A549 treated with AZD2906 at 1 μM for 4 hours (cell line): ENCODE data around the gene SPOCK1. TPM values are rescaled to one million over a fixed set of nuclear protein-coding genes. Genes with fewer than 3 reads are reported as not detected.

Experiments
- total RNA-seq: library from RNA; stranded (reverse); fragments of 200-300 nt; extraction: Qiagen RNA extraction; gene quantifications from 5 replicates; pipeline ENCODE4 v1.2.3, GENCODE V29; 2022

SPOCK1 gene
- 8.9 to 22.6 TPM (median 16.0 TPM) in 5 replicates for total RNA-seq

DNA sequence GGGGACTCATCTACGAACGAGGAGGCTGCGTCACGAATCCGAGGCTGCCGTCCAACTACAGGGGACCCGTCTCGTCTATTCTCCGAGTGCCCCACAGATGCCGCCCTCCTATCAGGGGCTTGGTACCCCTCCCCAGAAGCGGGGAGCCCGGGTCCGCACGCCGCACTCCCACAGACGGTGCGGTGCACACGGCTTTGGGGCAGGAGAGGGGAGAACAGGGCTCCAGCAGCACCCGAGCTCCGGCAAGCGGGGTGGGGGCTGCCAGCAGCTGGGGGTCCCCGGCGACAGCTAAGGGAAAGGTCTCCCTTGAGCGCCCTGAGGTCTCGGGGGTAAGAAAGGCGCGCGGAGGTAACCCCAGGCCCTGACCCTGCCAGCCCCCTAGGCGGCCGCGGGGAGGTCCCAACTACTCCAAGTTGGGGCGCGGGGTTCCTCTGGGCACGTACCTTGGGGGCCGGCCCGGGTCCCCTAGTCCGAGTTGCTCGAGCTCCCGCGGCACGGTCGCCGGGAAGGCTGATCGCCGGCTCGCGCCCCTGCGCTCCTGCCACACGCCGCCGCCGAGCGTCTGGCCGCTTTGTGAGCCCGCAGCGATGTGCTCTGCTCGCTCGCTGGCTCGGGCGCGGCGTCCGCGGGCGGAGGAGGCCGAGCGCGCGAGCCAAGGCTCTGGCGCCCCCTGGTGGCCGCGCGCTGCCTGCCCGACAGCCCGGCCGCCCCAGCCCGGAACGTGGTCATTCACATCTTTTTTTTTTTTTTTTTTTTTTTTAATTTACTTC is at the start of gene SPOCK1:
TSS of gene SPOCK1 (minus strand) at position 591 of the 770 bp plus-strand sequence.

Other genes starting within 250 kb of the SPOCK1 start
- gene KLHL3, start 236.8 kb upstream of the SPOCK1 start, total RNA-seq, result 0.08 to 0.49 TPM (median 0.23 TPM) in 5 replicates